ENCODE measurements around the gene SYNPR.

GRCh38 chr3:63303238-63303637 lies 25.1 kb downstream of the SYNPR start:
- no peak for TF ChIP-seq POLR2AphosphoS5 (IDR thresholded peaks at IDR 0.05)
- TF ChIP-seq CTCF (IDR thresholded peaks at IDR 0.05), result no peak
- no peak for TF ChIP-seq EP300 (IDR thresholded peaks at IDR 0.05)
